NB4 (cell line): ENCODE results near the gene ALX4.

ENCODE experiments used
- POLR2A ChIP-seq: IDR thresholded peaks from 2 replicates; pipeline ENCODE4 v1.6.1; 2011; ENCODE audit warnings: mild to moderate bottlenecking; ENCODE audit not compliant: insufficient read length; ENCODE audit errors: extremely low read depth
- TF ChIP-seq, protein P1 (sequence below): IDR thresholded peaks from one replicate; pipeline ENCODE4 v1.5.1; 2012; ENCODE audit warnings: low read depth, low read length

DNA sequence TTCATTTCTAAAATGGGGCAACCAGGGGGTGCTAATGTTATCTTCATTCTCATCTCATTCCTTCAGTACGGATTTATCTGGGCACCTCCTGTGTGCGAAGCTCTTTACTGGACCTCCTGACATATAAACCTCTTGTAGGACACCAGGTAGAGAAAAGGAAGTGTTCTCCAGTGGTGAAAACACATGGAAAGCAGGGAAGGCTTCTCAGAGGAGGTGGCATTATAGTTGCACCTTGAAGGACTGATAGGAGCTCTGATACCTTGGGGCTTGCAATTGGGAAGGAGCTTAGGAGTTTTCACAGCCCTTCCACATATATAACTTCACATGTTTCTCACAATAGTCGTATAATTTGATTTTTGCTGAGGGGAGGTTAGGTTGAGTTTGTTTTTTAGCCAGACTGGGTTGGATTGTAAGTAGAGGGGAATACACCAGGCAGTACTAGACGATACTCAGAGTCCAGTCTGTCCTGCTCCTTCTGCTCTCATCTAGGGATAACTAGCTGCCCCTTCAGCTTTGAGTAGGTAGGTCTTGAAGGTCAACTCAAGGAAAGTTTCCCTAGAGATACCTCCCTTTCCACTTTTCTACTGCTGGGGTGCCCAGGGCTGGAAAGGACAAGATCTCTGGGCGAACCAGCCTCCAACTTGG is 34.0 kb upstream of the ALX4 start:
- TF ChIP-seq, protein P1, sequence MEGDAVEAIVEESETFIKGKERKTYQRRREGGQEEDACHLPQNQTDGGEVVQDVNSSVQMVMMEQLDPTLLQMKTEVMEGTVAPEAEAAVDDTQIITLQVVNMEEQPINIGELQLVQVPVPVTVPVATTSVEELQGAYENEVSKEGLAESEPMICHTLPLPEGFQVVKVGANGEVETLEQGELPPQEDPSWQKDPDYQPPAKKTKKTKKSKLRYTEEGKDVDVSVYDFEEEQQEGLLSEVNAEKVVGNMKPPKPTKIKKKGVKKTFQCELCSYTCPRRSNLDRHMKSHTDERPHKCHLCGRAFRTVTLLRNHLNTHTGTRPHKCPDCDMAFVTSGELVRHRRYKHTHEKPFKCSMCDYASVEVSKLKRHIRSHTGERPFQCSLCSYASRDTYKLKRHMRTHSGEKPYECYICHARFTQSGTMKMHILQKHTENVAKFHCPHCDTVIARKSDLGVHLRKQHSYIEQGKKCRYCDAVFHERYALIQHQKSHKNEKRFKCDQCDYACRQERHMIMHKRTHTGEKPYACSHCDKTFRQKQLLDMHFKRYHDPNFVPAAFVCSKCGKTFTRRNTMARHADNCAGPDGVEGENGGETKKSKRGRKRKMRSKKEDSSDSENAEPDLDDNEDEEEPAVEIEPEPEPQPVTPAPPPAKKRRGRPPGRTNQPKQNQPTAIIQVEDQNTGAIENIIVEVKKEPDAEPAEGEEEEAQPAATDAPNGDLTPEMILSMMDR, result no peak
- no peak for TF ChIP-seq POLR2A
